Progenitor cell of endocrine pancreas (in vitro differentiated cells): Measurements from ENCODE around the gene ARID1B. TPM values are rescaled to one million over a fixed set of nuclear protein-coding genes. Genes with fewer than 3 reads are reported as not detected.

Source experiments
- DNase-seq: peaks from one replicate; pipeline ENCODE4 v3.0.0; 2021; ENCODE audit warnings: low spot score; ENCODE audit not compliant: unreplicated experiment
- H3K27ac Mint-ChIP-seq: 2 replicates; pipeline ENCODE4 v1.8.0; 2021; ENCODE audit warnings: mild to moderate bottlenecking, moderate library complexity, mixed read lengths
- H3K27me3 Mint-ChIP-seq: 2 replicates; pipeline ENCODE4 v1.8.0; 2021; ENCODE audit warnings: mixed read lengths
- H3K36me3 Mint-ChIP-seq: 2 replicates; pipeline ENCODE4 v1.8.0; 2022; ENCODE audit warnings: mixed read lengths; ENCODE audit not compliant: insufficient read depth
- H3K4me1 Mint-ChIP-seq: 2 replicates; pipeline ENCODE4 v1.8.0; 2021; ENCODE audit warnings: low read depth, mixed read lengths
- H3K4me3 Mint-ChIP-seq: 2 replicates; pipeline ENCODE4 v1.8.0; 2021; ENCODE audit warnings: low read depth, mild to moderate bottlenecking, moderate library complexity, mixed read lengths
- H3K9me3 Mint-ChIP-seq: 2 replicates; pipeline ENCODE4 v1.8.0; 2021; ENCODE audit warnings: low read depth, mixed read lengths
- total RNA-seq: library from RNA; stranded (reverse); gene quantifications from 2 replicates; pipeline ENCODE4 v1.2.1, GENCODE V29; 2021
- TF ChIP-seq, protein P1 (sequence below): fragments of 200-600 bp; sonication (generic); IDR thresholded peaks from one replicate; pipeline ENCODE4 v1.5.0; 2021; ENCODE audit warnings: antibody characterized with exemption, mild to moderate bottlenecking; ENCODE audit not compliant: unreplicated experiment

ARID1B gene
- total RNA-seq, 1 donor from 2014 or later: 152 TPM

DNA sequence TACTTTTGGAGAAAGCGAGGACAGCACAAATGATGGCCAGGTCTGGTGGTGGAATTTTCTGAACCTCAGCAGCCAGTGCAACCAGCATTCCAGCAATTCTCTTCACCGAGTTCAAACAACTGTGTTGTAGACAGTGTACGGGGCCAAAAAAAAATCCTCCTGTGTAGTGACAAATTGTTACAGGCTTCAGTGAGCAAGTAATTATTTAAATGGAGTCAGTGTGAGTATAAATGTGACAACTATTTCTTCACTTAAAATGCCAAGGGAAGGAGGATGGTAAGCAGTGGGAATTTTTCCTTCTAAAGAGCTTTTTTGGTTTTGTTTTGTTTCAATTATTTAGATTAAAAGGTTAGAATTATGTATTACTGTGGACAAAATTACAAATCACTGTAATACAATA, 392.0 kb downstream of the ARID1B start:
- H3K9me3 Mint-ChIP-seq: no peaks in the 10 kb centered on the region
- no peak overlapping the region for H3K27ac Mint-ChIP-seq
- no peak for DNase-seq
- peaks cover 20% of the 10 kb centered on the region for H3K36me3 Mint-ChIP-seq
- TF ChIP-seq, protein P1, sequence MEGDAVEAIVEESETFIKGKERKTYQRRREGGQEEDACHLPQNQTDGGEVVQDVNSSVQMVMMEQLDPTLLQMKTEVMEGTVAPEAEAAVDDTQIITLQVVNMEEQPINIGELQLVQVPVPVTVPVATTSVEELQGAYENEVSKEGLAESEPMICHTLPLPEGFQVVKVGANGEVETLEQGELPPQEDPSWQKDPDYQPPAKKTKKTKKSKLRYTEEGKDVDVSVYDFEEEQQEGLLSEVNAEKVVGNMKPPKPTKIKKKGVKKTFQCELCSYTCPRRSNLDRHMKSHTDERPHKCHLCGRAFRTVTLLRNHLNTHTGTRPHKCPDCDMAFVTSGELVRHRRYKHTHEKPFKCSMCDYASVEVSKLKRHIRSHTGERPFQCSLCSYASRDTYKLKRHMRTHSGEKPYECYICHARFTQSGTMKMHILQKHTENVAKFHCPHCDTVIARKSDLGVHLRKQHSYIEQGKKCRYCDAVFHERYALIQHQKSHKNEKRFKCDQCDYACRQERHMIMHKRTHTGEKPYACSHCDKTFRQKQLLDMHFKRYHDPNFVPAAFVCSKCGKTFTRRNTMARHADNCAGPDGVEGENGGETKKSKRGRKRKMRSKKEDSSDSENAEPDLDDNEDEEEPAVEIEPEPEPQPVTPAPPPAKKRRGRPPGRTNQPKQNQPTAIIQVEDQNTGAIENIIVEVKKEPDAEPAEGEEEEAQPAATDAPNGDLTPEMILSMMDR: no peak
- peaks cover 8% of the 10 kb centered on the region for H3K4me1 Mint-ChIP-seq
- H3K4me3 Mint-ChIP-seq: no peak overlapping the region
- no peaks in the 10 kb centered on the region for H3K27me3 Mint-ChIP-seq

DNA sequence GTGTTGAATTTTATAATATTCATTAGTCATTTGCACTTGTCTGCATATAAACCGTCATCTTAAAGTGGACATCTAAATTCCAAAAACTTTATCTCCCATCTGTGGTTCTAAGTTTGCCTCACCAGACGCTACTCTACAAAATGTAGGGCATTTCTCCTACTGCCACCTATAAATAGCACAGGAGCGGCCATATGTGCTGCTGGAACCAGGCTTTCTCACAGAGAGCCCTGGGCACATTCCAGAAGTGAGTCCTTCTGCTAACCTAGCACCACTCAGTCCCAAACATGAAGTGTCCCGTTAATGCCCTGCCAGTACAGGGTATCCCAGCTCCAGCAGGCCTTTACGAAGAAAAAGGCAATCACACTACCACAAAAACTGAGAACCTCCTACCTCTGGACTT, 392.5 kb downstream of the ARID1B start:
- H3K27me3 Mint-ChIP-seq: no peaks in the 10 kb centered on the region
- no peak for DNase-seq
- H3K27ac Mint-ChIP-seq: no peak overlapping the region
- peaks cover 20% of the 10 kb centered on the region for H3K36me3 Mint-ChIP-seq
- TF ChIP-seq, protein P1: no peak
- peaks cover 8% of the 10 kb centered on the region for H3K4me1 Mint-ChIP-seq
- H3K9me3 Mint-ChIP-seq: no peaks in the 10 kb centered on the region
- H3K4me3 Mint-ChIP-seq: no peak overlapping the region

GRCh38 chr6:157170535-157170934, 393.4 kb downstream of the ARID1B start:
- no peak overlapping the region for H3K27ac Mint-ChIP-seq

DNA sequence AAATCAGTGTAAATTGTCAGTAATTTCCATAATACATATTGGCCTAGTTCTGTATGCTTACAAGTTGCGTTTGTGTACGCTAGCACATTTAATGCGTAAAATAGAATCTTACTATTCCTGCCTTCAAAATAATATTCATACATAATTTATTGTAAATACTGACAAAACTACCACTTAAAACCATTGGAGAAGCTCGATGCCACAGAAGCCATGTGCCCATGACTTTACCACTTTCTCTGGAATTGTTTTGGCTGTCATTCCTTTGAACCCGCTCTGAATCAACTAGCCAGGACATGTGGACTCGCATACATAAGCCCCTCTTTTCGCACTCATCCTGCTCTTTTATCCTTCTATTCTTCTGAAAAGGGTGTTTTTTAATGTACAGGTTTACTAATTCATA, 394.6 kb downstream of the ARID1B start:
- Mint-ChIP-seq H3K36me3 (peaks cover 23% of the 10 kb centered on the region), H3K4me3 (no peak overlapping the region), H3K4me1 (peaks cover 8% of the 10 kb centered on the region), H3K27me3 (no peaks in the 10 kb centered on the region), H3K27ac (no peak overlapping the region), H3K9me3 (no peaks in the 10 kb centered on the region)
- TF ChIP-seq, protein P1: no peak
- DNase-seq: no peak

More at GRCh38 chr6:157170535-157170934, 393.4 kb downstream of the ARID1B start:
- Mint-ChIP-seq H3K27me3 (no peaks in the 10 kb centered on the region), H3K36me3 (peaks cover 20% of the 10 kb centered on the region), H3K9me3 (no peaks in the 10 kb centered on the region), H3K4me3 (no peak overlapping the region), H3K4me1 (peaks cover 8% of the 10 kb centered on the region)
- TF ChIP-seq, protein P1: no peak
- DNase-seq: no peak

GRCh38 chr6:157172231-157172701, 395.1 kb downstream of the ARID1B start:
- TF ChIP-seq, protein P1: no peak
- H3K4me1 Mint-ChIP-seq: peaks cover 8% of the 10 kb centered on the region

More at GRCh38 chr6:157172231-157172701, 395.1 kb downstream of the ARID1B start:
- no peak overlapping the region for H3K4me3 Mint-ChIP-seq
- H3K36me3 Mint-ChIP-seq: peaks cover 21% of the 10 kb centered on the region
- H3K9me3 Mint-ChIP-seq: no peaks in the 10 kb centered on the region
- H3K27me3 Mint-ChIP-seq: no peaks in the 10 kb centered on the region
- no peak overlapping the region for H3K27ac Mint-ChIP-seq
- DNase-seq: no peak
